Chondrocyte (in vitro differentiated cells): ENCODE results near the gene SPATA21. TPM values are rescaled to one million over a fixed set of nuclear protein-coding genes. Genes with fewer than 3 reads are reported as not detected.

Experiments used
- DNase-seq: peaks from one replicate; pipeline ENCODE4 v3.0.0; 2021; ENCODE audit warnings: mixed read lengths, low spot score
- H3K27ac Mint-ChIP-seq: one replicate; pipeline ENCODE4 v1.8.0; 2021; ENCODE audit warnings: mild to moderate bottlenecking, moderate library complexity, mixed read lengths; ENCODE audit not compliant: unreplicated experiment
- H3K27me3 Mint-ChIP-seq: 2 replicates; pipeline ENCODE4 v1.8.0; 2021; ENCODE audit warnings: low read depth, mixed read lengths
- H3K36me3 Mint-ChIP-seq: 2 replicates; pipeline ENCODE4 v1.8.0; 2021; ENCODE audit warnings: low read depth, mixed read lengths
- H3K4me1 Mint-ChIP-seq: 2 replicates; pipeline ENCODE4 v1.8.0; 2021; ENCODE audit warnings: low read depth, mild to moderate bottlenecking, mixed read lengths
- H3K4me3 Mint-ChIP-seq: one replicate; pipeline ENCODE4 v1.8.0; 2021; ENCODE audit warnings: mild to moderate bottlenecking, moderate library complexity, mixed read lengths; ENCODE audit not compliant: unreplicated experiment
- H3K9me3 Mint-ChIP-seq: 2 replicates; pipeline ENCODE4 v1.8.0; 2021; ENCODE audit warnings: low read depth, mixed read lengths
- CTCF ChIP-seq: fragments of 200-600 bp; sonication (generic); IDR thresholded peaks from 2 replicates; pipeline ENCODE4 v1.5.0; 2021; ENCODE audit warnings: antibody characterized with exemption, mild to moderate bottlenecking, moderate library complexity
- total RNA-seq: library from RNA; stranded (reverse); gene quantifications from 3 replicates; pipeline ENCODE4 v1.2.1, GENCODE V29; 2021

SPATA21 gene
- total RNA-seq, 1 donor from 2014 or later = not detected

GRCh38 chr1:16356867-16357266, 80.4 kb downstream of the SPATA21 start:
- H3K4me1 Mint-ChIP-seq = peaks cover 7% of the 10 kb centered on the region
- H3K36me3 Mint-ChIP-seq = no peaks in the 10 kb centered on the region
- no peak for DNase-seq
- no peak for TF ChIP-seq CTCF
- H3K27ac Mint-ChIP-seq = no peak overlapping the region
- H3K4me3 Mint-ChIP-seq = no peak overlapping the region
- H3K27me3 Mint-ChIP-seq = no peaks in the 10 kb centered on the region
- no peaks in the 10 kb centered on the region for H3K9me3 Mint-ChIP-seq

- Mint-ChIP-seq H3K27ac (no peak overlapping the region), H3K36me3 (no peaks in the 10 kb centered on the region), H3K9me3 (no peaks in the 10 kb centered on the region), H3K4me1 (peaks cover 23% of the 10 kb centered on the region), H3K4me3 (no peak overlapping the region), H3K27me3 (no peaks in the 10 kb centered on the region)
- no peak for DNase-seq
- no peak for TF ChIP-seq CTCF
These were observed 82.6 kb downstream of the SPATA21 start for GRCh38 chr1:16354619-16355018.

- no peak for DNase-seq
- peaks cover 38% of the 10 kb centered on the region for H3K4me1 Mint-ChIP-seq
These were observed 84.2 kb downstream of the SPATA21 start for GRCh38 chr1:16352842-16353535.

GRCh38 chr1:16351994-16352841, 85.0 kb downstream of the SPATA21 start, which contains the start of gene FBXO42:
TSS of gene FBXO42 (minus strand) at chr1:16352480. CDS start at chr1:16315418, 37,062 bp downstream.
- peak; percentile 77 for TF ChIP-seq CTCF
- Mint-ChIP-seq H3K27me3 (no peaks in the 10 kb centered on the region), H3K4me3 (peak within 1 kb of the TSS; percentile 94), H3K36me3 (no peaks in the 10 kb centered on the region), H3K4me1 (peaks cover 40% of the 10 kb centered on the region), H3K9me3 (no peaks in the 10 kb centered on the region), H3K27ac (peak within 1 kb of the TSS; percentile 93)
- peak; percentile 96 for DNase-seq

More at GRCh38 chr1:16352842-16353535, 84.2 kb downstream of the SPATA21 start:
- Mint-ChIP-seq H3K4me3 (peak overlapping the region; percentile 94), H3K9me3 (no peaks in the 10 kb centered on the region), H3K27ac (peak overlapping the region; percentile 88), H3K27me3 (no peaks in the 10 kb centered on the region), H3K36me3 (no peaks in the 10 kb centered on the region)
- TF ChIP-seq CTCF = no peak

GRCh38 chr1:16351456-16351993, 85.7 kb downstream of the SPATA21 start:
- Mint-ChIP-seq H3K36me3 (no peaks in the 10 kb centered on the region), H3K27ac (peak overlapping the region; percentile 93), H3K4me1 (peaks cover 40% of the 10 kb centered on the region), H3K27me3 (no peaks in the 10 kb centered on the region), H3K4me3 (peak overlapping the region; percentile 94), H3K9me3 (no peaks in the 10 kb centered on the region)
- TF ChIP-seq CTCF = no peak
- DNase-seq = no peak
